Measurements from ENCODE around the gene USP47. TPM values are rescaled to one million over a fixed set of nuclear protein-coding genes. Genes with fewer than 3 reads are reported as not detected.
A peak's percentile ranks its signal among the peaks of the same experiment; 100 is the strongest.

Gene USP47
- total RNA-seq, 1 donor from 2014 or later, result 46.1 TPM

GRCh38 chr11:11942668-11943067, 100.9 kb downstream of the USP47 start:
- Mint-ChIP-seq H3K27ac (ENCODE audit: unreplicated experiment) (no peak overlapping the region), H3K36me3 (ENCODE audit: unreplicated experiment) (peaks cover 47% of the 10 kb centered on the region), H3K9me3 (ENCODE audit: unreplicated experiment) (no peaks in the 10 kb centered on the region), H3K4me1 (ENCODE audit: unreplicated experiment) (no peaks in the 10 kb centered on the region), H3K27me3 (ENCODE audit: unreplicated experiment) (no peaks in the 10 kb centered on the region), H3K4me3 (ENCODE audit: unreplicated experiment) (no peak overlapping the region)
- no peak for DNase-seq (ENCODE audit: extremely low spot score, unreplicated experiment)
- TF ChIP-seq CTCF (IDR thresholded peaks at IDR 0.05), result no peak

- peaks cover 41% of the 10 kb centered on the region for H3K36me3 Mint-ChIP-seq (ENCODE audit: unreplicated experiment)
- no peaks in the 10 kb centered on the region for H3K9me3 Mint-ChIP-seq (ENCODE audit: unreplicated experiment)
- H3K27ac Mint-ChIP-seq (ENCODE audit: unreplicated experiment), result no peak overlapping the region
- H3K4me1 Mint-ChIP-seq (ENCODE audit: unreplicated experiment), result peaks cover 4% of the 10 kb centered on the region
- TF ChIP-seq CTCF (IDR thresholded peaks at IDR 0.05), result no peak
- H3K27me3 Mint-ChIP-seq (ENCODE audit: unreplicated experiment), result no peaks in the 10 kb centered on the region
- DNase-seq (ENCODE audit: extremely low spot score, unreplicated experiment), result no peak
- H3K4me3 Mint-ChIP-seq (ENCODE audit: unreplicated experiment), result no peak overlapping the region
Measured at GRCh38 chr11:11944444-11944843, 102.7 kb downstream of the USP47 start.

GRCh38 chr11:11946180-11946579, 104.4 kb downstream of the USP47 start:
- no peaks in the 10 kb centered on the region for H3K27me3 Mint-ChIP-seq (ENCODE audit: unreplicated experiment)
- no peaks in the 10 kb centered on the region for H3K9me3 Mint-ChIP-seq (ENCODE audit: unreplicated experiment)
- H3K4me3 Mint-ChIP-seq (ENCODE audit: unreplicated experiment), result no peak overlapping the region
- no peak for TF ChIP-seq CTCF (IDR thresholded peaks at IDR 0.05)
- H3K27ac Mint-ChIP-seq (ENCODE audit: unreplicated experiment), result no peak overlapping the region
- no peak for DNase-seq (ENCODE audit: extremely low spot score, unreplicated experiment)
- H3K4me1 Mint-ChIP-seq (ENCODE audit: unreplicated experiment), result peaks cover 4% of the 10 kb centered on the region
- peaks cover 35% of the 10 kb centered on the region for H3K36me3 Mint-ChIP-seq (ENCODE audit: unreplicated experiment)

GRCh38 chr11:11946878-11947277, 105.1 kb downstream of the USP47 start:
- H3K4me3 Mint-ChIP-seq (ENCODE audit: unreplicated experiment), result no peak overlapping the region
- no peak for DNase-seq (ENCODE audit: extremely low spot score, unreplicated experiment)
- H3K27ac Mint-ChIP-seq (ENCODE audit: unreplicated experiment), result no peak overlapping the region

GRCh38 chr11:11947825-11948224, 106.1 kb downstream of the USP47 start:
- H3K4me3 Mint-ChIP-seq (ENCODE audit: unreplicated experiment), result no peak overlapping the region
- peaks cover 37% of the 10 kb centered on the region for H3K36me3 Mint-ChIP-seq (ENCODE audit: unreplicated experiment)
- H3K27me3 Mint-ChIP-seq (ENCODE audit: unreplicated experiment), result no peaks in the 10 kb centered on the region
- H3K4me1 Mint-ChIP-seq (ENCODE audit: unreplicated experiment), result peaks cover 6% of the 10 kb centered on the region
- no peaks in the 10 kb centered on the region for H3K9me3 Mint-ChIP-seq (ENCODE audit: unreplicated experiment)
- H3K27ac Mint-ChIP-seq (ENCODE audit: unreplicated experiment), result peak overlapping the region; percentile 23
- no peak for TF ChIP-seq CTCF (IDR thresholded peaks at IDR 0.05)
- no peak for DNase-seq (ENCODE audit: extremely low spot score, unreplicated experiment)

More at GRCh38 chr11:11946878-11947277, 105.1 kb downstream of the USP47 start:
- Mint-ChIP-seq H3K4me1 (ENCODE audit: unreplicated experiment) (peaks cover 4% of the 10 kb centered on the region), H3K9me3 (ENCODE audit: unreplicated experiment) (no peaks in the 10 kb centered on the region), H3K36me3 (ENCODE audit: unreplicated experiment) (peaks cover 36% of the 10 kb centered on the region), H3K27me3 (ENCODE audit: unreplicated experiment) (no peaks in the 10 kb centered on the region)
- TF ChIP-seq CTCF (IDR thresholded peaks at IDR 0.05), result no peak
